ENCODE measurements around the gene TMEM74B.

Gene TMEM74B

GRCh38 chr20:1134355-1134754, 50.4 kb downstream of the TMEM74B start:
- no peak for DNase-seq

GRCh38 chr20:1131354-1131753, 53.4 kb downstream of the TMEM74B start:
- DNase-seq: no peak

GRCh38 chr20:1130847-1131246, 53.9 kb downstream of the TMEM74B start:
- no peak for DNase-seq

All from COR-L47 (cell line).